Measurements from ENCODE around the gene LATS1.

GRCh38 chr6:149725785-149726184 lies 7.9 kb upstream of the LATS1 start:
- TF ChIP-seq TAF1 (IDR thresholded peaks at IDR 0.05; ENCODE audit: borderline replicate concordance, low read depth, low read length) (no peak), JUND (IDR thresholded peaks at IDR 0.05) (no peak), CTCF (IDR thresholded peaks at IDR 0.05) (no peak)

Data from SK-N-SH (cell line).